H1 (cell line): ENCODE measurements around the gene C10orf120. TPM values are rescaled to one million over a fixed set of nuclear protein-coding genes. Genes with fewer than 3 reads are reported as not detected.

ENCODE experiments used
- CTCF ChIA-PET: fragments of 300-600 bp; sonication (Branson Sonifier 250); formaldehyde crosslinking; loops from one replicate; lab custom pipeline; 2021; ENCODE audit not compliant: partially characterized antibody; lab: Charles Lee
- POLR2A ChIA-PET: fragments of 300-600 bp; sonication (Branson Sonifier 250); formaldehyde crosslinking; loops from one replicate; lab custom pipeline; 2021; ENCODE audit warnings: inconsistent platforms; ENCODE audit not compliant: partially characterized antibody; lab: Charles Lee
- DNase-seq, 2 experiments: peaks; one replicate each; pipeline versions ENCODE4 v3.0.0 to v3.0.0-alpha.2; 2010 to 2022; ENCODE audit warnings: low spot score in 2 of 2, low read depth in 1 of 2, mixed read lengths in 1 of 2
- FAIRE-seq: peaks from 2 replicates; lab custom pipeline; 2011; peaks lifted over from hg19 to GRCh38; lab: Jason Lieb, UNC
- H2AFZ ChIP-seq: 2 replicates; pipeline ENCODE4 v1.8.1; 2012; ENCODE audit warnings: low read length, inconsistent platforms
- H2AK5ac ChIP-seq: 2 replicates; pipeline ENCODE4 v1.6.1; 2013; ENCODE audit warnings: low read depth, low read length
- H2BK120ac ChIP-seq: replicated peaks from 2 replicates; pipeline ENCODE3; 2013; ENCODE audit warnings: low read depth, low read length, inconsistent platforms
- H2BK12ac ChIP-seq: 2 replicates; pipeline ENCODE4 v1.6.1; 2013; ENCODE audit warnings: low read depth, low read length
- H2BK15ac ChIP-seq: 2 replicates; pipeline ENCODE4 v1.6.1; 2013; ENCODE audit warnings: low read length
- H2BK20ac ChIP-seq: 2 replicates; pipeline ENCODE4 v1.6.1; 2013; ENCODE audit warnings: low read length
- H2BK5ac ChIP-seq: 2 replicates; pipeline ENCODE4 v1.6.1; 2013; ENCODE audit warnings: low read depth, low read length
- H3K14ac ChIP-seq: 2 replicates; pipeline ENCODE4 v1.6.1; 2013; ENCODE audit warnings: inconsistent platforms; ENCODE audit not compliant: insufficient read length
- H3K18ac ChIP-seq: 2 replicates; pipeline ENCODE4 v1.6.1; 2013; ENCODE audit warnings: low read length; ENCODE audit errors: extremely low read depth
- H3K23ac ChIP-seq: 2 replicates; pipeline ENCODE4 v1.6.1; 2013; ENCODE audit warnings: inconsistent platforms; ENCODE audit not compliant: insufficient read length
- H3K23me2 ChIP-seq: 2 replicates; pipeline ENCODE4 v1.6.1; 2013; ENCODE audit warnings: low read depth, low read length
- H3K27ac ChIP-seq: 2 replicates; pipeline ENCODE4 v1.6.1; 2011; ENCODE audit warnings: low read depth, low read length, inconsistent platforms
- H3K27me3 ChIP-seq, 4 experiments: replicated peaks in 1 of 4; 1 replicate in 1 of 4; 2 replicates in 3 of 4; pipeline versions ENCODE4 v1.6.1 to v1.8.1; 2011 to 2013; ENCODE audit warnings: low read length in 3 of 4, mild to moderate bottlenecking in 3 of 4, inconsistent platforms in 2 of 4, mixed read lengths in 2 of 4, moderate library complexity in 1 of 4; ENCODE audit not compliant: control insufficient read depth in 3 of 4, insufficient read depth in 3 of 4; ENCODE audit errors: extremely low read depth in 1 of 4
- H3K36me3 ChIP-seq, 4 experiments: 2 replicates each; pipeline versions ENCODE4 v1.6.1 to v1.8.1; 2011 to 2013; ENCODE audit warnings: mild to moderate bottlenecking in 4 of 4, low read length in 3 of 4, moderate library complexity in 2 of 4, control low read depth in 1 of 4, inconsistent platforms in 1 of 4; ENCODE audit not compliant: insufficient read depth in 4 of 4, control insufficient read depth in 2 of 4
- H3K4ac ChIP-seq: replicated peaks from 2 replicates; pipeline ENCODE3; 2013; ENCODE audit warnings: low read length, low read depth, mixed read lengths, inconsistent platforms; ENCODE audit not compliant: insufficient read length
- H3K4me1 ChIP-seq, 4 experiments: replicated peaks in 1 of 4; 1 replicate in 1 of 4; 2 replicates in 3 of 4; pipeline versions ENCODE4 v1.6.1 to v1.8.1; 2011 to 2013; ENCODE audit warnings: low read length in 3 of 4, inconsistent platforms in 2 of 4, mixed read lengths in 1 of 4; ENCODE audit not compliant: insufficient read depth in 4 of 4, control insufficient read depth in 3 of 4
- H3K4me2 ChIP-seq, 2 experiments: 2 replicates each; pipeline versions ENCODE4 v1.6.1 to v1.8.1; 2011 to 2013; ENCODE audit warnings: low read depth in 2 of 2, low read length in 2 of 2, control low read depth in 1 of 2, inconsistent platforms in 1 of 2, mild to moderate bottlenecking in 1 of 2; ENCODE audit not compliant: insufficient read depth in 1 of 2
- H3K4me3 ChIP-seq, 4 experiments: fragments of 200-600, 300-600 bp in 1 of 4; sonication (generic), shearing (Covaris generic), sonication (Bioruptor Twin) in 1 of 4; 2 replicates each; pipeline versions ENCODE4 v1.5.1 to v1.8.1; 2011 to 2016; ENCODE audit warnings: low read length in 4 of 4, low read depth in 3 of 4, control low read depth in 2 of 4, inconsistent platforms in 2 of 4, mild to moderate bottlenecking in 2 of 4, mixed read lengths in 1 of 4, moderate library complexity in 1 of 4; ENCODE audit not compliant: insufficient read depth in 2 of 4; ENCODE audit errors: extremely low read depth in 1 of 4
- H3K56ac ChIP-seq: replicated peaks from 2 replicates; pipeline ENCODE3; 2013; ENCODE audit warnings: low read depth, mild to moderate bottlenecking, mixed read lengths, low read length, inconsistent platforms; ENCODE audit not compliant: insufficient read length
- H3K79me1 ChIP-seq: 2 replicates; pipeline ENCODE4 v1.6.1; 2013; ENCODE audit warnings: low read depth, low read length, control low read depth
- H3K79me2 ChIP-seq, 2 experiments: 2 replicates each; pipeline versions ENCODE4 v1.6.1 to v1.8.1; 2012 to 2013; ENCODE audit warnings: low read length in 2 of 2, mild to moderate bottlenecking in 2 of 2, inconsistent platforms in 1 of 2; ENCODE audit not compliant: insufficient read depth in 2 of 2, control insufficient read depth in 1 of 2
- H3K9ac ChIP-seq, 4 experiments: replicated peaks in 1 of 4; 1 replicate in 1 of 4; 2 replicates in 3 of 4; pipeline versions ENCODE4 v1.6.1 to v1.8.1; 2011 to 2013; ENCODE audit warnings: low read depth in 3 of 4, low read length in 3 of 4, control low read depth in 2 of 4, mild to moderate bottlenecking in 2 of 4, moderate library complexity in 2 of 4, inconsistent platforms in 1 of 4; ENCODE audit errors: extremely low read depth in 1 of 4
- H3K9me3 ChIP-seq, 2 experiments: 2 replicates each; pipeline versions ENCODE4 v1.6.1 to v1.8.1; 2012 to 2013; ENCODE audit warnings: mild to moderate bottlenecking in 2 of 2, moderate library complexity in 2 of 2, control low read depth in 1 of 2, inconsistent platforms in 1 of 2, low read depth in 1 of 2, low read length in 1 of 2, mixed read lengths in 1 of 2; ENCODE audit not compliant: insufficient read depth in 2 of 2
- H4K20me1 ChIP-seq, 2 experiments: replicated peaks in 1 of 2; 2 replicates each; pipeline versions ENCODE3 to v1.8.1; 2011 to 2013; ENCODE audit warnings: inconsistent platforms in 2 of 2, low read length in 2 of 2, mild to moderate bottlenecking in 1 of 2; ENCODE audit not compliant: insufficient read depth in 2 of 2, control insufficient read depth in 1 of 2
- H4K5ac ChIP-seq: 2 replicates; pipeline ENCODE4 v1.6.1; 2013; ENCODE audit warnings: low read length, low read depth, mixed read lengths, inconsistent platforms; ENCODE audit not compliant: insufficient read length
- H4K8ac ChIP-seq: 2 replicates; pipeline ENCODE4 v1.8.0; 2013; ENCODE audit warnings: mild to moderate bottlenecking, moderate library complexity, low read length, inconsistent platforms; ENCODE audit not compliant: insufficient read depth; ENCODE audit errors: extremely low read depth
- H4K91ac ChIP-seq: replicated peaks from 2 replicates; pipeline ENCODE3; 2013; ENCODE audit warnings: low read length, mixed read lengths, inconsistent platforms; ENCODE audit not compliant: insufficient read length
- ATF3 ChIP-seq: IDR thresholded peaks from 2 replicates; pipeline ENCODE4 v1.6.1; 2011; ENCODE audit warnings: low read depth, mild to moderate bottlenecking, low read length; ENCODE audit not compliant: insufficient read depth
- CHD1 ChIP-seq: IDR thresholded peaks from 2 replicates; pipeline ENCODE4 v1.6.1; 2012; ENCODE audit warnings: low read depth, low read length, improper control_type of control experiment
- CREB1 ChIP-seq: IDR thresholded peaks from 2 replicates; pipeline ENCODE4 v1.6.1; 2012; ENCODE audit warnings: inconsistent platforms
- JUN ChIP-seq: IDR thresholded peaks from 2 replicates; pipeline ENCODE4 v1.6.1; 2011; ENCODE audit warnings: low read depth, mild to moderate bottlenecking, improper control_type of control experiment, low read length
- KDM1A ChIP-seq: fragments of 200-600, 300-600 bp; sonication (generic); IDR thresholded peaks from 2 replicates; pipeline ENCODE4 v1.7.1; 2016; ENCODE audit warnings: mild to moderate bottlenecking, low read length, borderline replicate concordance
- SAP30 ChIP-seq: fragments of 300-600 bp; sonication (generic); IDR thresholded peaks from 2 replicates; pipeline ENCODE4 v1.7.1; 2012; ENCODE audit warnings: low read length, moderate library complexity, mild to moderate bottlenecking, inconsistent platforms; ENCODE audit not compliant: insufficient read depth, insufficient replicate concordance
- SRF ChIP-seq: IDR thresholded peaks from 2 replicates; pipeline ENCODE4 v1.6.1; 2011; ENCODE audit warnings: mild to moderate bottlenecking, low read depth, low read length, moderate library complexity
- SUZ12 ChIP-seq: fragments of 200-600 bp; sonication (generic); IDR thresholded peaks from 2 replicates; pipeline ENCODE4 v1.6.1; 2012; ENCODE audit warnings: mild to moderate bottlenecking, inconsistent platforms, low read length, moderate library complexity, mixed read lengths
- WGBS, 2 experiments: shearing (Covaris generic) in 1 of 2; methylation state at CpG; one replicate each; pipeline versions ENCODE4 v1.1.6 to v1.1.7; 2013 to 2015; ENCODE audit warnings: low lambda C conversion rate in 2 of 2, mixed read lengths in 2 of 2, inconsistent platforms in 1 of 2, low coverage in 1 of 2, missing lambda C conversion rate in 1 of 2; ENCODE audit not compliant: insufficient replicate concordance in 2 of 2, insufficient coverage in 1 of 2, insufficient read length in 1 of 2; ENCODE audit errors: extremely low coverage in 1 of 2, missing lambda C conversion rate in 1 of 2; 5-methylcytosine and 5-hydroxymethylcytosine counted together
- polyA plus RNA-seq, 7 experiments: library from polyadenylated mRNA; depleted of rRNA in 3 of 7; stranded (reverse) in 5 of 7; unstranded in 2 of 7; fragments of >200 nt in 5 of 7; fragments of 200-250 nt in 2 of 7; gene quantifications; 1 replicate in 5 of 7; 2 replicates in 1 of 7; 4 replicates in 1 of 7; pipeline versions ENCODE4 v1.2.1 to v1.2.3, GENCODE V29; 2011 to 2013; ENCODE audit warnings: missing spikeins in 2 of 7, mixed read lengths in 2 of 7
- total RNA-seq: library from RNA; stranded (reverse); fragmentation: NEBNext Ultra II Directional; extraction: Animal tissue kit (Norgen Biotek cat#: 25700); gene quantifications from 2 replicates; pipeline ENCODE4 v1.2.1, GENCODE V29; 2021

C10orf120 gene
- total and polyA plus RNA-seq, 2 of the 8 experiments (the other 6 are each of a cell fraction or from before 2014, with no cell fraction given): not detected

GRCh38 chr10:122744257-122744656 lies 44.6 kb upstream of the C10orf120 start:
- H3K27me3 ChIP-seq: no peaks in the 10 kb centered on the region
- H3K23me2 ChIP-seq: no peaks in the 10 kb centered on the region
- no peak overlapping the region for H3K4me3 ChIP-seq
- H2AFZ ChIP-seq: no peak overlapping the region
- no peak overlapping the region for H3K27ac ChIP-seq
- H3K14ac ChIP-seq: no peak overlapping the region
- H3K79me2 ChIP-seq: no peaks in the 10 kb centered on the region
- H2BK12ac ChIP-seq: no peak overlapping the region
- no peak overlapping the region for H2BK15ac ChIP-seq
- H4K5ac ChIP-seq: no peak overlapping the region
- H2BK120ac ChIP-seq: no peak overlapping the region
- no peak overlapping the region for H3K18ac ChIP-seq
- no peak overlapping the region for H3K9ac ChIP-seq
- H3K4me1 ChIP-seq: no peaks in the 10 kb centered on the region
- H2AK5ac ChIP-seq: no peak overlapping the region
- no peak overlapping the region for H3K4me2 ChIP-seq
- H3K56ac ChIP-seq: no peak overlapping the region
- no peak overlapping the region for H3K4ac ChIP-seq
- no peak overlapping the region for H3K23ac ChIP-seq
- CTCF ChIA-PET: no interaction called here
- FAIRE-seq: no peak
- DNase-seq: no peak
- H3K79me1 ChIP-seq: no peaks in the 10 kb centered on the region
- no peak overlapping the region for H2BK5ac ChIP-seq
- H4K91ac ChIP-seq: no peak overlapping the region
- no peak overlapping the region for H4K8ac ChIP-seq
- H4K20me1 ChIP-seq: no peaks in the 10 kb centered on the region
- WGBS, 2 experiments: 90% methylated on average over 2 of the region's 2 CpGs; no CpG with 5 or more reads in 1 of the 2 experiments
- POLR2A ChIA-PET: no interaction called here
- H3K9me3 ChIP-seq: no peaks in the 10 kb centered on the region
- H2BK20ac ChIP-seq: no peak overlapping the region
- no peaks in the 10 kb centered on the region for H3K36me3 ChIP-seq
- TF ChIP-seq CREB1 (no peak), SUZ12 (no peak), ATF3 (no peak), CHD1 (no peak), KDM1A (no peak), SRF (no peak), SAP30 (no peak), JUN (no peak)
